H1 (cell line): ENCODE measurements around the gene SLC30A9. TPM values are rescaled to one million over a fixed set of nuclear protein-coding genes. Genes with fewer than 3 reads are reported as not detected.

ENCODE experiments used
- CTCF ChIA-PET: fragments of 300-600 bp; sonication (Branson Sonifier 250); formaldehyde crosslinking; loops from one replicate; lab custom pipeline; 2021; ENCODE audit not compliant: partially characterized antibody; lab: Charles Lee
- POLR2A ChIA-PET: fragments of 300-600 bp; sonication (Branson Sonifier 250); formaldehyde crosslinking; loops from one replicate; lab custom pipeline; 2021; ENCODE audit warnings: inconsistent platforms; ENCODE audit not compliant: partially characterized antibody; lab: Charles Lee
- DNase-seq, 2 experiments: peaks; one replicate each; pipeline versions ENCODE4 v3.0.0 to v3.0.0-alpha.2; 2010 to 2022; ENCODE audit warnings: low spot score in 2 of 2, low read depth in 1 of 2, mixed read lengths in 1 of 2
- FAIRE-seq: peaks from 2 replicates; lab custom pipeline; 2011; peaks lifted over from hg19 to GRCh38; lab: Jason Lieb, UNC
- H2AFZ ChIP-seq: 2 replicates; pipeline ENCODE4 v1.8.1; 2012; ENCODE audit warnings: low read length, inconsistent platforms
- H2AK5ac ChIP-seq: 2 replicates; pipeline ENCODE4 v1.6.1; 2013; ENCODE audit warnings: low read depth, low read length
- H2BK120ac ChIP-seq: replicated peaks from 2 replicates; pipeline ENCODE3; 2013; ENCODE audit warnings: low read depth, low read length, inconsistent platforms
- H2BK12ac ChIP-seq: 2 replicates; pipeline ENCODE4 v1.6.1; 2013; ENCODE audit warnings: low read depth, low read length
- H2BK15ac ChIP-seq: 2 replicates; pipeline ENCODE4 v1.6.1; 2013; ENCODE audit warnings: low read length
- H2BK20ac ChIP-seq: 2 replicates; pipeline ENCODE4 v1.6.1; 2013; ENCODE audit warnings: low read length
- H2BK5ac ChIP-seq: 2 replicates; pipeline ENCODE4 v1.6.1; 2013; ENCODE audit warnings: low read depth, low read length
- H3K14ac ChIP-seq: 2 replicates; pipeline ENCODE4 v1.6.1; 2013; ENCODE audit warnings: inconsistent platforms; ENCODE audit not compliant: insufficient read length
- H3K18ac ChIP-seq: 2 replicates; pipeline ENCODE4 v1.6.1; 2013; ENCODE audit warnings: low read length; ENCODE audit errors: extremely low read depth
- H3K23ac ChIP-seq: 2 replicates; pipeline ENCODE4 v1.6.1; 2013; ENCODE audit warnings: inconsistent platforms; ENCODE audit not compliant: insufficient read length
- H3K23me2 ChIP-seq: 2 replicates; pipeline ENCODE4 v1.6.1; 2013; ENCODE audit warnings: low read depth, low read length
- H3K27ac ChIP-seq: 2 replicates; pipeline ENCODE4 v1.6.1; 2011; ENCODE audit warnings: low read depth, low read length, inconsistent platforms
- H3K27me3 ChIP-seq, 4 experiments: replicated peaks in 1 of 4; 1 replicate in 1 of 4; 2 replicates in 3 of 4; pipeline versions ENCODE4 v1.6.1 to v1.8.1; 2011 to 2013; ENCODE audit warnings: low read length in 3 of 4, mild to moderate bottlenecking in 3 of 4, inconsistent platforms in 2 of 4, mixed read lengths in 2 of 4, moderate library complexity in 1 of 4; ENCODE audit not compliant: control insufficient read depth in 3 of 4, insufficient read depth in 3 of 4; ENCODE audit errors: extremely low read depth in 1 of 4
- H3K36me3 ChIP-seq, 4 experiments: 2 replicates each; pipeline versions ENCODE4 v1.6.1 to v1.8.1; 2011 to 2013; ENCODE audit warnings: mild to moderate bottlenecking in 4 of 4, low read length in 3 of 4, moderate library complexity in 2 of 4, control low read depth in 1 of 4, inconsistent platforms in 1 of 4; ENCODE audit not compliant: insufficient read depth in 4 of 4, control insufficient read depth in 2 of 4
- H3K4ac ChIP-seq: replicated peaks from 2 replicates; pipeline ENCODE3; 2013; ENCODE audit warnings: low read length, low read depth, mixed read lengths, inconsistent platforms; ENCODE audit not compliant: insufficient read length
- H3K4me1 ChIP-seq, 4 experiments: replicated peaks in 1 of 4; 1 replicate in 1 of 4; 2 replicates in 3 of 4; pipeline versions ENCODE4 v1.6.1 to v1.8.1; 2011 to 2013; ENCODE audit warnings: low read length in 3 of 4, inconsistent platforms in 2 of 4, mixed read lengths in 1 of 4; ENCODE audit not compliant: insufficient read depth in 4 of 4, control insufficient read depth in 3 of 4
- H3K4me2 ChIP-seq, 2 experiments: 2 replicates each; pipeline versions ENCODE4 v1.6.1 to v1.8.1; 2011 to 2013; ENCODE audit warnings: low read depth in 2 of 2, low read length in 2 of 2, control low read depth in 1 of 2, inconsistent platforms in 1 of 2, mild to moderate bottlenecking in 1 of 2; ENCODE audit not compliant: insufficient read depth in 1 of 2
- H3K4me3 ChIP-seq, 4 experiments: fragments of 200-600, 300-600 bp in 1 of 4; sonication (generic), shearing (Covaris generic), sonication (Bioruptor Twin) in 1 of 4; 2 replicates each; pipeline versions ENCODE4 v1.5.1 to v1.8.1; 2011 to 2016; ENCODE audit warnings: low read length in 4 of 4, low read depth in 3 of 4, control low read depth in 2 of 4, inconsistent platforms in 2 of 4, mild to moderate bottlenecking in 2 of 4, mixed read lengths in 1 of 4, moderate library complexity in 1 of 4; ENCODE audit not compliant: insufficient read depth in 2 of 4; ENCODE audit errors: extremely low read depth in 1 of 4
- H3K56ac ChIP-seq: replicated peaks from 2 replicates; pipeline ENCODE3; 2013; ENCODE audit warnings: low read depth, mild to moderate bottlenecking, mixed read lengths, low read length, inconsistent platforms; ENCODE audit not compliant: insufficient read length
- H3K79me1 ChIP-seq: 2 replicates; pipeline ENCODE4 v1.6.1; 2013; ENCODE audit warnings: low read depth, low read length, control low read depth
- H3K79me2 ChIP-seq, 2 experiments: 2 replicates each; pipeline versions ENCODE4 v1.6.1 to v1.8.1; 2012 to 2013; ENCODE audit warnings: low read length in 2 of 2, mild to moderate bottlenecking in 2 of 2, inconsistent platforms in 1 of 2; ENCODE audit not compliant: insufficient read depth in 2 of 2, control insufficient read depth in 1 of 2
- H3K9ac ChIP-seq, 4 experiments: replicated peaks in 1 of 4; 1 replicate in 1 of 4; 2 replicates in 3 of 4; pipeline versions ENCODE4 v1.6.1 to v1.8.1; 2011 to 2013; ENCODE audit warnings: low read depth in 3 of 4, low read length in 3 of 4, control low read depth in 2 of 4, mild to moderate bottlenecking in 2 of 4, moderate library complexity in 2 of 4, inconsistent platforms in 1 of 4; ENCODE audit errors: extremely low read depth in 1 of 4
- H3K9me3 ChIP-seq, 2 experiments: 2 replicates each; pipeline versions ENCODE4 v1.6.1 to v1.8.1; 2012 to 2013; ENCODE audit warnings: mild to moderate bottlenecking in 2 of 2, moderate library complexity in 2 of 2, control low read depth in 1 of 2, inconsistent platforms in 1 of 2, low read depth in 1 of 2, low read length in 1 of 2, mixed read lengths in 1 of 2; ENCODE audit not compliant: insufficient read depth in 2 of 2
- H4K20me1 ChIP-seq, 2 experiments: replicated peaks in 1 of 2; 2 replicates each; pipeline versions ENCODE3 to v1.8.1; 2011 to 2013; ENCODE audit warnings: inconsistent platforms in 2 of 2, low read length in 2 of 2, mild to moderate bottlenecking in 1 of 2; ENCODE audit not compliant: insufficient read depth in 2 of 2, control insufficient read depth in 1 of 2
- H4K5ac ChIP-seq: 2 replicates; pipeline ENCODE4 v1.6.1; 2013; ENCODE audit warnings: low read length, low read depth, mixed read lengths, inconsistent platforms; ENCODE audit not compliant: insufficient read length
- H4K8ac ChIP-seq: 2 replicates; pipeline ENCODE4 v1.8.0; 2013; ENCODE audit warnings: mild to moderate bottlenecking, moderate library complexity, low read length, inconsistent platforms; ENCODE audit not compliant: insufficient read depth; ENCODE audit errors: extremely low read depth
- H4K91ac ChIP-seq: replicated peaks from 2 replicates; pipeline ENCODE3; 2013; ENCODE audit warnings: low read length, mixed read lengths, inconsistent platforms; ENCODE audit not compliant: insufficient read length
- SIRT6 ChIP-seq: IDR thresholded peaks from one replicate; pipeline ENCODE4 v1.7.1; 2012; ENCODE audit warnings: low read length, inconsistent platforms
- WGBS, 2 experiments: shearing (Covaris generic) in 1 of 2; methylation state at CpG; one replicate each; pipeline versions ENCODE4 v1.1.6 to v1.1.7; 2013 to 2015; ENCODE audit warnings: low lambda C conversion rate in 2 of 2, mixed read lengths in 2 of 2, inconsistent platforms in 1 of 2, low coverage in 1 of 2, missing lambda C conversion rate in 1 of 2; ENCODE audit not compliant: insufficient replicate concordance in 2 of 2, insufficient coverage in 1 of 2, insufficient read length in 1 of 2; ENCODE audit errors: extremely low coverage in 1 of 2, missing lambda C conversion rate in 1 of 2; 5-methylcytosine and 5-hydroxymethylcytosine counted together
- polyA plus RNA-seq, 7 experiments: library from polyadenylated mRNA; depleted of rRNA in 3 of 7; stranded (reverse) in 5 of 7; unstranded in 2 of 7; fragments of >200 nt in 5 of 7; fragments of 200-250 nt in 2 of 7; gene quantifications; 1 replicate in 5 of 7; 2 replicates in 1 of 7; 4 replicates in 1 of 7; pipeline versions ENCODE4 v1.2.1 to v1.2.3, GENCODE V29; 2011 to 2013; ENCODE audit warnings: missing spikeins in 2 of 7, mixed read lengths in 2 of 7
- total RNA-seq: library from RNA; stranded (reverse); fragmentation: NEBNext Ultra II Directional; extraction: Animal tissue kit (Norgen Biotek cat#: 25700); gene quantifications from 2 replicates; pipeline ENCODE4 v1.2.1, GENCODE V29; 2021

Gene SLC30A9
- total and polyA plus RNA-seq, 2 of the 8 experiments (the other 6 are each of a cell fraction or from before 2014, with no cell fraction given) = 41.2 to 67.2 TPM

DNA sequence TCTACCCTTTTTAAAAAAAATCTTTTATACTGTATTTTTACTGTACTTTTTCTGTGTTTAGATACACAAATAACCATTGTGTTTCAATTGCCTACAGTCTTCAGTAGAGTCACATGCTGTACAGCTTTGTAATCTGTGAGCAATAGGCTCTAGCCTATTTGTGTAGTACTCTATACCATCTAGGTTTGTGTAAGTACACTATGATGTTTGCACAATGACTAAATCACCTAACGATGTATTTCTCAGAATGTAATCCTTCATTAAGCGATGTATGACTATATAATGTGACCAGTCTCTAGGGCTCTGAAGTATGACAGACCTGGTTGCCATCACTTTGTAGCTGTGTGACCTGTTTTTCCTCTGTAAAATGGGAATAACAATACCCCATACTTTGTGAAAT, 22.9 kb upstream of the SLC30A9 start:
- no peak overlapping the region for H3K4me2 ChIP-seq
- no peak overlapping the region for H4K8ac ChIP-seq
- H3K79me2 ChIP-seq = no peaks in the 10 kb centered on the region
- DNase-seq = no peak
- H3K79me1 ChIP-seq = no peaks in the 10 kb centered on the region
- ChIA-PET CTCF (interaction anchor here (2.4 to 2.5 kb wide), 2 partner anchors 10 kb away, joined by 12 to 15 read pairs; no protein-coding TSS in a partner anchor), POLR2A (interaction anchor here (2.4 kb wide), 1 partner anchor 9 kb away, joined by 17 read pairs; no protein-coding TSS in a partner anchor)
- no peak overlapping the region for H2BK15ac ChIP-seq
- no peak overlapping the region for H2BK5ac ChIP-seq
- no peak overlapping the region for H3K56ac ChIP-seq
- H3K4me3 ChIP-seq = no peak overlapping the region
- peaks cover 2% of the 10 kb centered on the region; the same call in 1 of the 2 replicates for H3K23me2 ChIP-seq
- H3K27ac ChIP-seq = no peak overlapping the region
- FAIRE-seq = no peak
- H3K9ac ChIP-seq = no peak overlapping the region
- TF ChIP-seq SIRT6 = no peak
- H2AK5ac ChIP-seq = no peak overlapping the region
- H2BK120ac ChIP-seq = no peak overlapping the region
- no peak overlapping the region for H2BK12ac ChIP-seq
- no peak overlapping the region for H4K5ac ChIP-seq
- 92% methylated on average over 2 of the region's 2 CpGs; no CpG with 5 or more reads in 1 of the 2 experiments for WGBS, 2 experiments
- H2BK20ac ChIP-seq = no peak overlapping the region
- no peak overlapping the region for H3K18ac ChIP-seq
- peaks cover 0 to 10% of the 10 kb centered on the region in 2 experiments; a peak in 1 of 4 replicates for H3K9me3 ChIP-seq
- no peaks in the 10 kb centered on the region for H3K4me1 ChIP-seq
- H3K14ac ChIP-seq = no peak overlapping the region
- H2AFZ ChIP-seq = no peak overlapping the region
- H4K20me1 ChIP-seq = no peaks in the 10 kb centered on the region
- no peaks in the 10 kb centered on the region for H3K36me3 ChIP-seq
- H3K4ac ChIP-seq = no peak overlapping the region
- H4K91ac ChIP-seq = no peak overlapping the region
- no peak overlapping the region for H3K23ac ChIP-seq
- H3K27me3 ChIP-seq = no peaks in the 10 kb centered on the region
